G401.6 (cell line): ENCODE measurements around the gene HSPD1.

Experiments
- FAIRE-seq: peaks from 2 replicates; lab custom pipeline; 2012; peaks lifted over from hg19 to GRCh38; lab: Jason Lieb, UNC

Gene HSPD1

DNA sequence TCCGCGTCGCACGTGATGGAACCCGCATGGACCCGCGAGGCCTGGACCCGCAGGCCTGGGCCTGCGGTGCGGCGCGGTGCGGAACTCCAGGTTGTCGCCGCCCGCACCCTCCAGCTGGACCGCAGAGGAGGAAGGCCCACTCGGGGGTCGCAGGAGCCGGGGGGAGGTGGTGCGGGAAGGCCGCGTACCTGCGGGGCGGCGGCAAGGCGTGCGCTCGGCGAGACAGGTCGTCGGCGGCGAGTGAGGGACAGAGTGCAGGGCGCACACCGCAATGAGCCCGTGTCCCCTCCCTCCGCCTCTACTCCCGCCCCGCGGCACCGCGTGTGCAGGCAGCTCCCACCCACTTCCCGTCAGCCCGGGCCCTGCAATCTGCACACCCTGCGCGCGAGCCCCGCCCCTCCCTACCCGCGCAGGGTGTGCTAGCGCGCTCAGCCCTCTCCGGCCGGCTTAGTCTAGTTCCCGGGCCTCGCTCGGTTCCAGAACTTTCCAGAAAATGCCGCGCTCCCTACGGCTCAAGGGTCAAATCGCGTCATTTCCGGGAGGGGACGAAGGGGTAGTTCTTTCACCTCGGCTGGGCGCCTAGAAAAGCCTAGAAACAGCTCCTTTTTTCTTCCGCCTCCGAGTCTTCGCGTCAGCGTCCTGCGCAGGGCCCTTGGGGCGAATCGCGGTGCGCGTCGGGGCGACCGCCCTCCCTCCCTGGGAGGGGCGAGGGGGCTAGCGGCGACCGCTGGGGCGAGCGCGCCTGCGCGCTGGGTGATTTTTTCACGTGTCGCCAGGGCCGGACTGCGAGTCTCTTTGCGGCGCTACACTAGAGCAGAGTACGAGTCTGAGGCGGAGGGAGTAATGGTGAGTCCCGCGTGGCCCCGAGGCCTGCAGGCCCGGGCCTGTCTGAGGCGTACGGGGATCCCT, at the start of gene HSPD1, which contains the start of gene HSPE1:
Gene HSPD1 (minus strand): TSS at position 247 of the 909 bp plus-strand sequence. CDS start 992 bp downstream, outside the sequence.
Gene HSPE1 (plus strand): TSS at position 786 of the 909 bp plus-strand sequence. CDS start 58 bp downstream, at position 844.
- FAIRE-seq: peak; percentile 92

DNA sequence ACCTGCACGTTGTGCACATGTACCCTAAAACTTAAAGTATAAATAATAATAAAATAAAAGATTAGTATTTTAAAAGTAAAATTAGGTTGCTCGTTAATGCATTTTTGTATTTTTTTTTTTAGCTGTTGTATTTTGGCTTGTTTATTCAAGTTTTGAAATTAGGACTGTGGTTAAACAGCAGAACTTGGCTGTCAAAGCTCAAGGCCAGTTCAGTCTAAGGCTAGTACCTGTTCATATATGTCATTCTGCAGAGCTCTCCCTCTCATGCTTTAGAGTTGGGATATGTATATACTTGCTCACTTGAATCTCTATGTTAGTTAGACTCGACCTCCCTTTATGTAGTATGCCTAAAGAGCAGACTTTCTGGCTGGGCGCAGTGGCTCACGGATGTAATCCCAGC, 48.9 kb upstream of the HSPD1 start:
- no peak for FAIRE-seq

GRCh38 chr2:197547163-197547900, 47.7 kb upstream of the HSPD1 start:
- FAIRE-seq: no peak

DNA sequence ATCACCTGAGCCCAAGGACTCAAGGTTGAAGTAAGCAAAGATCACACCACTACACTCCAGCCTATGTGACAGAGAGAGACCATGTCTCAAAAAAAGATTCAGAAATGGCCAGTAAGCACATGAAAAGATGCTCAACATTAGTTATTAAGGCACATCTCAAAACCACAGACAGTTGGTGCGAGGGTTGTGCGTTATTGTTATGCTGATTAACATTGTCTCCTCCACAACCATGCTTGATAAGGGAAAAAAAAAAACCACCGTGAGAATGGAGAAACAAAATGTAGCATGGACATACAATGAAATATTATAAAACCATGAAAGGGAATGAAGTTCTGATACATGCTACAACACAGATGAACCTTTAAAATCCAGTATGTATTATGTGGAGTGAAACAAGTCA, 43.6 kb upstream of the HSPD1 start:
- FAIRE-seq: no peak

GRCh38 chr2:197539734-197540133, 40.1 kb upstream of the HSPD1 start:
- FAIRE-seq: no peak

- FAIRE-seq: no peak
Measured at GRCh38 chr2:197538412-197538811, 38.8 kb upstream of the HSPD1 start.

DNA sequence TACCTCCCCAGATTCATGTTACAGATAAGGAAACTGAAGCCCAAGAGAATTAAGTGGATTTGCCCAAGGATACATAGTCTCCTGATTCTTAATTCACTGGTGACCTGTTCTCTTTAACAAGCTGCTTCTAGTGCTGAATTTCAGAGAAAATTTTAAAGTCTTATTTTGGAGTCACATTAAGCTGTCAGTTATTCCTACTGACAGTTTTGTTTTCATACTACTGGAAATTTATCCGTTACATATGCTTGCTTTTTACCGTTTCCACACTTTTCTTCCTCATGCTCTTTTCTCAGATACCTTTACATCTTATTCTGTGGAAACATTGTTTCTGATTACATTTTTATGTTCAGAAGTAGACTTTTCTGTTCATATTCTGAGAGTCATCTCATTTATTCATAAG, 17.5 kb upstream of the HSPD1 start:
- peak; percentile 42 for FAIRE-seq

- FAIRE-seq: no peak
Measured at GRCh38 chr2:197516393-197516761, 16.7 kb upstream of the HSPD1 start.

GRCh38 chr2:197515739-197516392, 16.2 kb upstream of the HSPD1 start, which contains the start of gene MOB4:
MOB4 (plus strand) TSS chr2:197516066; CDS start chr2:197516087, 21 bp downstream.
- FAIRE-seq: peak; percentile 84

DNA sequence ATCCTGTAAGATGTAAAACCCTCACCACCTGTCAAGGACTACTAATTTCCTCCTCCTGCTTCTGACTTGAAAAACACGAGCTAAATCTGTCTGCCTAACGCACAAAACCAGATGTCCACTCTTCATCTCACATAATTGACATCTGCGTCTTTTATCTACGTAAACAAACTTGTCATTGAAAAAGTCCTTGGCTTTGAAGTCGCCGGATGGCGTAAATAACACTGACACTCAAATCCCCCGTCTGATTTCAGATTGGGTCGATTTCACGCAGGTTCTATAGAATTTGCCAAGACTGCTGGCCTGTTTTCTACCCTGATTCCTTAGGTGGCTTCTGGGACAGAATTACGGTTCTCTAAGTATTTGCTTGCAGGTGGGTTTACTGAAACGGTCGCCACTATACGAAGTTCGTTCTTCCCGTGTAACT, 15.7 kb upstream of the HSPD1 start:
- no peak for FAIRE-seq

DNA sequence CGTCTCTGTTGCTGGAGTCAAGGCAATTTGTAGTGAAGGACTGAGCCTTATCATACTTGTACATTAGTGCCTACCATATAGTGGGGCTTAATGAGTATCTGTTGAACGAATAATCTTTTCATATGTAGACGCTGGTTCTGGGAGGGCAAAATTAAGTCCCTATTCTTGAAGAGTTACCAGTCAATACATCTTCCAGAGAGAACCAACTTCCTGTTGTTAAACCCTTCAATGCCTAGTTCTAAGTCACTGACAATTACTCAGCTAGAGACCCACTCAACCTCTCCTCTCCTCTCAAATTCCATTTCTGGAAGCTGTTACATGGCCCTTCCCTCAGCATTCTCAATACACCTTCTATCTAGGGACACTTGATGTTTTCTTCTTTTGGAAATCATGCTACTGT, 15.1 kb upstream of the HSPD1 start:
- FAIRE-seq: no peak

GRCh38 chr2:197513915-197514314, 14.3 kb upstream of the HSPD1 start:
- FAIRE-seq: no peak

GRCh38 chr2:197506658-197507057, 7.0 kb upstream of the HSPD1 start:
- FAIRE-seq: no peak

DNA sequence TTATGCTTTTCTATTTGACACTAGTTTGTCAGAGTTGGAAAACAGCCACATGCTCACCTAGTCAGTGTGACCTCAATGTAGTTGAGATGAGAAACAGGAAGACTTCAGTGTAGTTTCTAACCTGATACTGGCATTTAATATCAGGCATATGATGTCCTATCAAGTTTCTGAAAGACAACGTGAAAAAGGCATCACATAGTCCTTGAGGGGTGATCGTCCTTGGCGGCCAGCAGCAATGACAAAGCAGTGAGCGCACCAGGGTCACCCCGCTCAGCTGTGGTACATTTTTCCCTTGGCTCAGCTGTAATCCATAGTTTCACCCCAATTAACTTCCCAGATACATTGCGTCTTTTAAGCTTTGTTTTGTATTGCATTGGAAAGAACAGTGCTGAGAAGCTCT, 4.9 kb upstream of the HSPD1 start:
- no peak for FAIRE-seq

GRCh38 chr2:197504000-197504399, 4.4 kb upstream of the HSPD1 start:
- no peak for FAIRE-seq

- no peak for FAIRE-seq
Measured at GRCh38 chr2:197502685-197503084, 3.0 kb upstream of the HSPD1 start.

- no peak for FAIRE-seq
Measured at GRCh38 chr2:197502201-197502600, 2.6 kb upstream of the HSPD1 start.

- FAIRE-seq: no peak
Measured at GRCh38 chr2:197500503-197501131, 977 bp upstream of the HSPD1 start.

DNA sequence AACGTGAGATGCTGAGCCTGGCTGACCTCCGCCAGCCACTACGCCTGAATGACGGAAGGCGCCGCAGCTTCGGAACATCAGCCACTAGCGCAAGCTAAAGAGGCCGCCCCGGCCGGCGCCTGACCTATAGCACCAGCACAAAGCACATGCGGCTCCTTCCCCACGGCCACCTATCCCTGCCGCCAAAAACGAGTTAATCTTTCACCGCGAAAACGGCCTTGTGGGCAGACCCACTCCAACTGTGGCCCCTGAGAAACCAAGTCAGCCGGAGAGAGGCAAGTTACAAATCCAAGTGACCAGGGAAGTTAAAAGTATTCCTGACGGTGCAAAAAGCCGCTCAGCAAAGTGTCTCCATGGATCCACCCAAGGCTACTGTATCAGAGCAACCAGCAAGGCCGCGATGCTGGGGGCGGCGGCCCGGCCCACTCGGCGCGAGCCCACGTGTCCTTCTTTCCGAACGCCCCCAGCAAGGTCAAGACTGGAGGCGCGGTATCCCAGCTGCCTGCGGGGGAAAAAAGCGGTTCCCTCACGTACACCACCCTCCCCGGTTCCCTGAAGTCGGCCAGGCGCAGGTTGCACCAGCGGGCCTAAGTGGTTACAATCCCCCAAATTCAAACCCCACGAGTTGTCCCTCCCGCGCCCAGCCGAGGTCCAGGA, 575 bp downstream of the HSPD1 start:
- no peak for FAIRE-seq

DNA sequence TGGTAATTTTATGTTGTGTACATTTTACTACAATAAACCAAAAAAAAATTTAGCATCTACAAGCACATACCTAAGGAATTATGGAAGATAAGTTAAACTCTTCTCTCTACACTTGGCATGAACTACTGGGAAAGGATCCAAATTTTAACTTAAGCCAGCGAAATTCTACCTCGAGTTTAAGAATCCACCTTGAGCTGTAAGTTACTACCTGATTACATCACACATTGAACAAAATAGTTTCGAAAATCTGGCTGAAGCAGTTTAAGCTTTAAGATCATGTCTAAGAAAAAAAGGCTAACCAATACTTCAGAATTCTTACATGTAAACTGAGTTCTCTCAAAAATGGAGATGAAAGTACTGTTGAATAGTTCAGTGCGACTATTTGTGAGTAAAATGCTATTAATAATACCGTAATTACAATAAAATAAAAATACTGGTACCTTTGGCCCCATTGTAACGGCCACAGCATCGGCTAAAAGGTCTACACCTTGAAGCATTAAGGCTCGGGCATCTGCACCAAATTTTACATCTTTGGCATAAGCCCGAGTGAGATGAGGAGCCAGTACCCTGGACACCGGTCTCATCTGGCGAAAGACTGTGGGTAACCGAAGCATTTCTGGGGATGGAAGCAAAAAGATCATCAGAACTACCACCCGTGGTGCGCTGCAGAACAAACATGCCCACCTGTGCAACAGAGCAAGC, 1.3 kb downstream of the HSPD1 start:
- no peak for FAIRE-seq

GRCh38 chr2:197497326-197497725, 2.3 kb downstream of the HSPD1 start:
- no peak for FAIRE-seq
